Measurements from ENCODE around the gene GID8.

DNA sequence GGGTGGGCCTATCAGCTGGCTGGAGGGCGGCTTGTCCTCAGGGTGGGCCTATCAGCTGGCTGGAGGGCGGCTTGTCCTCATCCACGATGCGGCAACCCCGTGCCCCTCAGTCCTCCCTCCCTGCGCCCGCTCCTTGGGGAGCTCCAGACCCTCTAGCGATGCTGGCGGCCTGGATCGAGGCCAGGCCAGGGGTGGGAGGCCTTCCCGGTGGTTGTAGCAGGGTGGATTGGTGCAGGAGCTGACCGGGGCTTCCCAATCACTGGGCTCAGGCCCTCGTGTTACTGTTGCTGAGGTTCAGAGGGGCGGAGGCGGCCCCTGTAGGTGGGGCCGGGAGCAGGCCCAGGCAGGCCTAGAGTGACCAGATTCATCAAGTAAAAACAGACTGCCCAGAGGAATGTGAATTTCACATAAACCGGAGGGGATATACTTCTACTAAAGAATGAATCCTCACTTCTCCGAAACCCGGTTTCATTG is 23.4 kb downstream of the GID8 start:
- TF ChIP-seq, protein P1, sequence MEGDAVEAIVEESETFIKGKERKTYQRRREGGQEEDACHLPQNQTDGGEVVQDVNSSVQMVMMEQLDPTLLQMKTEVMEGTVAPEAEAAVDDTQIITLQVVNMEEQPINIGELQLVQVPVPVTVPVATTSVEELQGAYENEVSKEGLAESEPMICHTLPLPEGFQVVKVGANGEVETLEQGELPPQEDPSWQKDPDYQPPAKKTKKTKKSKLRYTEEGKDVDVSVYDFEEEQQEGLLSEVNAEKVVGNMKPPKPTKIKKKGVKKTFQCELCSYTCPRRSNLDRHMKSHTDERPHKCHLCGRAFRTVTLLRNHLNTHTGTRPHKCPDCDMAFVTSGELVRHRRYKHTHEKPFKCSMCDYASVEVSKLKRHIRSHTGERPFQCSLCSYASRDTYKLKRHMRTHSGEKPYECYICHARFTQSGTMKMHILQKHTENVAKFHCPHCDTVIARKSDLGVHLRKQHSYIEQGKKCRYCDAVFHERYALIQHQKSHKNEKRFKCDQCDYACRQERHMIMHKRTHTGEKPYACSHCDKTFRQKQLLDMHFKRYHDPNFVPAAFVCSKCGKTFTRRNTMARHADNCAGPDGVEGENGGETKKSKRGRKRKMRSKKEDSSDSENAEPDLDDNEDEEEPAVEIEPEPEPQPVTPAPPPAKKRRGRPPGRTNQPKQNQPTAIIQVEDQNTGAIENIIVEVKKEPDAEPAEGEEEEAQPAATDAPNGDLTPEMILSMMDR (IDR thresholded peaks at IDR 0.05), result no peak
- TF ChIP-seq POLR2A (IDR thresholded peaks at IDR 0.05; ENCODE audit: low read depth) (no peak), POLR2AphosphoS5 (IDR thresholded peaks at IDR 0.05) (no peak)

Data from esophagus muscularis mucosa (tissue), 3 donors.